Neural progenitor cell (in vitro differentiated cells): ENCODE data around the gene KCNQ1.

Experiments
- CTCF ChIP-seq: fragments of 200-600 bp; sonication (generic); IDR thresholded peaks from 2 replicates; pipeline ENCODE4 v1.5.1; 2017; ENCODE audit warnings: antibody characterized with exemption, mild to moderate bottlenecking
- EZH2 ChIP-seq: fragments of 200-600 bp; sonication (generic); IDR thresholded peaks from 2 replicates; pipeline ENCODE4 v1.6.1; 2017; ENCODE audit warnings: antibody characterized with exemption, mild to moderate bottlenecking, moderate library complexity

DNA sequence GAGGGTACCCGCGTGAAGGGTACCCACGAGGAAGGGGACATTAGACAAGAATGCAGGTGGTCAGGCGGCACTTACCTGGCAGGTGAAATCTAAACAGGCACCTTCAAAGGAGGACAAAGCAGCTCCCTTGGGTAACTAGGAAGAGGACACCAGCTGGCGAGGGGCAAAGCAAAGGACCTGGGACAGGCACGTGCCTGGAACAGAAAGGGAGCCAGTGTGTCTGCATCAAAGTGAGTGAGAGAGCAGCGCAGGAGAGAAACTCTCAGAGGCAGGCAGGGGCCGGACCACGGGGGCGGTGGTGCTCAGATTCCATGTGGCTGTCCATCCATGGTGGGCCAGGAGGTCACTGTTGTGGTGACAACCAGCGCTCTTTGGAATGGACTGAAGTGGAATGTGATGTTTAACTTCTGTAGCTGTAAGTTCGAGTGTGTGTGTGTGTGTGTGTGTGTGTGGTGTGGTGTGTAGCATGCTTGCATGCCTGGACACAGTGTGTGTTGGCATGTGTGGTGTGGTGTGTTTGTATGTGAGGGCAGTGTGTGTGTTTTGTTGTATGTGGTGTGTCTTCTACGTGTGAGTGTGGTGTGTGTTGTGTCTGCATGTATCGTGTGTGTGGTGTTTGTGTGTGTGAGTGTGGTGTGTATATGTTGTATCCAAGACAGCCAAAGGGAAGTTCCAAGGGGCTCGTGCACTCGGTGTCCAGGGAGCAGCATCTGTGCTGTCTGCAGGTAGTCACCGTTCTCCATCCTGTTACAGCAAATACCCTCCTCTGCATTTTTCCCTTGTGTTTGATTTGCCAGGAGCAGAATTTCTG, 354.3 kb downstream of the KCNQ1 start:
- TF ChIP-seq CTCF: no peak
- no peak for TF ChIP-seq EZH2
